Breast epithelium (tissue), 3 donors: Measurements from ENCODE around the gene BRD1.

ENCODE experiments used
- CTCF ChIP-seq, 3 donors: fragments of 450-650 bp; IDR thresholded peaks; one replicate each; pipeline ENCODE4 v1.5.1; 2016 to 2017; ENCODE audit warnings: antibody characterized with exemption in 3 of 3, mild to moderate bottlenecking in 3 of 3, moderate library complexity in 3 of 3
- POLR2AphosphoS5 ChIP-seq, 3 donors: sonication (generic); formaldehyde crosslinking; IDR thresholded peaks; one replicate each; pipeline ENCODE4 v1.6.1; 2017; ENCODE audit warnings: antibody characterized with exemption in 3 of 3

DNA sequence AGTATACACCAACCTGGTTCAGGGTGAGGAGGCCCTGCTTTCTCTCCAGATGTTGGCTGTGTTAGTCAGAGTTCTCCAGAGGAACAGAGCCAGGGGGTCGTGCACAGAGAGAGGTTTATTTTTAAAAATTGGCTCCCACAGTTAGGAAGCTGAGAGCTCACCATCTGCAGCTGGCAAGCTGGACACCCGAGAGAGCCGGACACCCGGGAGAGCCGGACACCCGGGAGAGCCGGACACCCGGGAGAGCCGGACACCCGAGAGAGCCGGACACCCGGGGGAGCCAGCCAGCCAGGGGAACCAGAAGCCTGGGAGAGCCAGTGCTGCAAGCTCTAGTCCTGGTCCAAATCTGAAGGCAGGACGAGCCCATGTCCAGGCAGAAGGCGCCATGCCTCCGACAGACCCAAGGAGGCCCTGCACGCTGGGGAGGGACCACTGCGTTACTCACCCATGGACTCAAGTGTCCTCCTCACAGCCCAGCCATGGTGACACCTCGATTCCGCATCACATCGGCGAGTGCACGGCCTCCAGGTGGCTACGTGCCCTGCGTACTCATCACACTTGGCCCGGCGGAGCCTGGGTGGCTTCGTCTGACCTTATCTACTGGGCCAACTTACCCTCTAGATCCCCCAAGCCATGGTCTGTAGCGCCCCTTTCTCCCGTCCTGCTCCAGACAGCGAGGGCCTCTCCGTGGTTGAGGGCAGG lies 99.0 kb downstream of the BRD1 start:
- TF ChIP-seq CTCF (IDR thresholded peaks at IDR 0.05) (no peak), POLR2AphosphoS5 (IDR thresholded peaks at IDR 0.05) (no peak)
